SU-DHL-6 (cell line): ENCODE measurements around the gene TLL2.

Source experiments
- H2AFZ ChIP-seq: fragments of 200-600 bp; sonication (generic); 2 replicates; pipeline ENCODE4 v1.6.1; 2014; ENCODE audit warnings: low read depth, mild to moderate bottlenecking, moderate library complexity, mixed read lengths, antibody characterized with exemption, low read length; ENCODE audit not compliant: severe bottlenecking
- H3F3A ChIP-seq: fragments of 200-600 bp; shearing (Covaris generic); 2 replicates; pipeline ENCODE4 v1.6.0; 2016; ENCODE audit warnings: antibody characterized with exemption, mild to moderate bottlenecking; ENCODE audit not compliant: insufficient read depth
- H3K27ac ChIP-seq: fragments of 200-600 bp; sonication (generic); 2 replicates; pipeline ENCODE4 v1.5.1; 2016; ENCODE audit warnings: low read depth, mild to moderate bottlenecking, low read length, moderate library complexity, mixed read lengths
- H3K27me3 ChIP-seq: fragments of 200-600 bp; sonication (generic), shearing (Covaris generic); 2 replicates; pipeline ENCODE4 v1.6.0; 2014; ENCODE audit warnings: mild to moderate bottlenecking, low read length
- H3K36me3 ChIP-seq: fragments of 200-600 bp; sonication (generic); 2 replicates; pipeline ENCODE4 v1.6.1; 2014; ENCODE audit warnings: mild to moderate bottlenecking, low read length, mixed read lengths
- H3K4me2 ChIP-seq: fragments of 300-600, 200-600 bp; shearing (Covaris generic), sonication (generic); 2 replicates; pipeline ENCODE4 v1.6.0; 2014; ENCODE audit warnings: low read length, low read depth, mild to moderate bottlenecking; ENCODE audit not compliant: poor library complexity, severe bottlenecking
- H3K4me3 ChIP-seq: fragments of 200-600 bp; sonication (generic); 2 replicates; pipeline ENCODE4 v1.5.1; 2014; ENCODE audit warnings: antibody characterized with exemption, low read length, mild to moderate bottlenecking, mixed read lengths; ENCODE audit not compliant: insufficient read depth, poor library complexity, severe bottlenecking
- H3K79me2 ChIP-seq: fragments of 200-600 bp; sonication (generic); 2 replicates; pipeline ENCODE4 v1.6.1; 2014; ENCODE audit warnings: mild to moderate bottlenecking, low read length, moderate library complexity; ENCODE audit not compliant: insufficient read depth
- H3K9ac ChIP-seq: fragments of 200-600 bp; sonication (generic); 2 replicates; pipeline ENCODE4 v1.7.0; 2014; ENCODE audit warnings: mild to moderate bottlenecking, low read length
- H3K9me2 ChIP-seq: fragments of 200-600 bp; sonication (generic); replicated peaks from 2 replicates; pipeline ENCODE4 v1.6.1; 2014; ENCODE audit warnings: low read length; ENCODE audit not compliant: insufficient read depth
- H3K9me3 ChIP-seq: fragments of 200-600 bp; sonication (generic); 2 replicates; pipeline ENCODE4 v1.6.1; 2014; ENCODE audit warnings: low read length, mixed read lengths; ENCODE audit not compliant: insufficient read depth
- H4K20me1 ChIP-seq: fragments of 200-600 bp; sonication (generic); 2 replicates; pipeline ENCODE4 v1.6.1; 2014; ENCODE audit warnings: low read depth, mild to moderate bottlenecking, antibody characterized with exemption, low read length, moderate library complexity, mixed read lengths
- CTCF ChIP-seq: fragments of 200-600 bp; sonication (generic); IDR thresholded peaks from one replicate; pipeline ENCODE4 v1.5.1; 2017; ENCODE audit warnings: antibody characterized with exemption, mild to moderate bottlenecking, low read length, moderate library complexity; ENCODE audit not compliant: insufficient read depth, poor library complexity, severe bottlenecking
- EZH2phosphoT487 ChIP-seq: fragments of 200-600 bp; sonication (generic), shearing (Covaris generic); conservative IDR thresholded peaks from 2 replicates; pipeline ENCODE4 v1.6.1; 2018; ENCODE audit warnings: mild to moderate bottlenecking, antibody characterized with exemption, low read length, moderate library complexity, mixed read lengths

TLL2 gene

GRCh38 chr10:96450529-96451207 is 63.1 kb downstream of the TLL2 start:
- no peak overlapping the region for H3K4me3 ChIP-seq

GRCh38 chr10:96448558-96448957 is 65.2 kb downstream of the TLL2 start:
- Histone ChIP-seq H3K9ac (no peak overlapping the region), H3K27me3 (no peaks in the 10 kb centered on the region), H3K79me2 (no peaks in the 10 kb centered on the region), H3F3A (no peaks in the 10 kb centered on the region), H3K36me3 (no peaks in the 10 kb centered on the region), H3K9me2 (no peaks in the 10 kb centered on the region), H2AFZ (no peak overlapping the region), H3K9me3 (no peaks in the 10 kb centered on the region), H3K4me3 (no peak overlapping the region), H3K4me2 (no peak overlapping the region), H3K27ac (no peak overlapping the region), H4K20me1 (no peaks in the 10 kb centered on the region)
- no peak for TF ChIP-seq EZH2phosphoT487
- TF ChIP-seq CTCF = no peak

More at GRCh38 chr10:96450529-96451207, 63.1 kb downstream of the TLL2 start:
- no peaks in the 10 kb centered on the region for H3K27me3 ChIP-seq
- H3K9me3 ChIP-seq = no peaks in the 10 kb centered on the region
- no peaks in the 10 kb centered on the region for H3K9me2 ChIP-seq
- H3K9ac ChIP-seq = no peak overlapping the region
- no peak overlapping the region for H2AFZ ChIP-seq
- TF ChIP-seq EZH2phosphoT487 (no peak), CTCF (no peak)
- no peak overlapping the region for H3K27ac ChIP-seq
- no peaks in the 10 kb centered on the region for H3F3A ChIP-seq
- no peak overlapping the region for H3K4me2 ChIP-seq
- H4K20me1 ChIP-seq = no peaks in the 10 kb centered on the region
- no peaks in the 10 kb centered on the region for H3K36me3 ChIP-seq
- H3K79me2 ChIP-seq = no peaks in the 10 kb centered on the region

- H3K4me2 ChIP-seq = no peak overlapping the region
- no peaks in the 10 kb centered on the region for H4K20me1 ChIP-seq
- H3K9me3 ChIP-seq = no peaks in the 10 kb centered on the region
- H3K79me2 ChIP-seq = no peaks in the 10 kb centered on the region
- no peaks in the 10 kb centered on the region for H3K9me2 ChIP-seq
- no peaks in the 10 kb centered on the region for H3K27me3 ChIP-seq
- no peak overlapping the region for H2AFZ ChIP-seq
- no peaks in the 10 kb centered on the region for H3K36me3 ChIP-seq
- no peak for TF ChIP-seq EZH2phosphoT487
- no peak for TF ChIP-seq CTCF
- no peaks in the 10 kb centered on the region for H3F3A ChIP-seq
- no peak overlapping the region for H3K9ac ChIP-seq
- H3K27ac ChIP-seq = no peak overlapping the region
- H3K4me3 ChIP-seq = no peak overlapping the region
Measured at GRCh38 chr10:96448021-96448457, 65.7 kb downstream of the TLL2 start.
